Endothelial cell of umbilical vein (primary cell): ENCODE data around the gene C19orf44. TPM values are rescaled to one million over a fixed set of nuclear protein-coding genes. Genes with fewer than 3 reads are reported as not detected.

Experiments
- BruUV-seq: library from RNA; stranded (reverse); fragments of 400-500 nt; replicated peaks from 2 replicates; lab custom pipeline; 2021; lab: Mats Ljungman, UMichigan
- CTCF ChIA-PET: fragments of 300-600, 350-600 bp; sonication (Branson Sonifier 250); formaldehyde crosslinking; loops from one replicate; lab custom pipeline; 2021; ENCODE audit warnings: antibody characterized with exemption, inconsistent platforms; lab: Charles Lee
- POLR2A ChIA-PET: fragments of 300-600, 350-600 bp; sonication (Branson Sonifier 250); formaldehyde crosslinking; loops from one replicate; lab custom pipeline; 2021; ENCODE audit warnings: antibody characterized with exemption, inconsistent platforms; lab: Charles Lee
- DNase-seq: peaks from one replicate; pipeline ENCODE4 v3.0.0-alpha.2; 2011; ENCODE audit warnings: low read depth, low spot score
- FAIRE-seq: peaks from 2 replicates; lab custom pipeline; 2011; peaks lifted over from hg19 to GRCh38; lab: Jason Lieb, UNC
- H2AFZ ChIP-seq: 2 replicates; pipeline ENCODE4 v1.6.0; 2012; ENCODE audit warnings: low read depth, low read length, control low read depth, inconsistent platforms
- H3K27ac ChIP-seq: 2 replicates; pipeline ENCODE4 v1.5.1; 2011; ENCODE audit warnings: low read depth, mild to moderate bottlenecking, control low read depth, low read length, moderate library complexity; ENCODE audit not compliant: insufficient read depth
- H3K27me3 ChIP-seq, 2 experiments: 2 replicates each; pipeline versions ENCODE4 v1.6.0 to v1.6.1; 2011; ENCODE audit warnings: low read length in 2 of 2, mixed read lengths in 1 of 2; ENCODE audit not compliant: control insufficient read depth in 2 of 2, insufficient read depth in 2 of 2
- H3K36me3 ChIP-seq, 2 experiments: 2 replicates in 1 of 2; 3 replicates in 1 of 2; pipeline ENCODE4 v1.5.1; 2011; ENCODE audit warnings: low read length in 2 of 2, mild to moderate bottlenecking in 1 of 2, moderate library complexity in 1 of 2; ENCODE audit not compliant: control insufficient read depth in 2 of 2, insufficient read depth in 2 of 2; ENCODE audit errors: extremely low read depth in 1 of 2
- H3K4me1 ChIP-seq: 3 replicates; pipeline ENCODE4 v1.5.1; 2011; ENCODE audit warnings: mild to moderate bottlenecking, low read length; ENCODE audit not compliant: control insufficient read depth, insufficient read depth; ENCODE audit errors: extremely low read depth
- H3K4me2 ChIP-seq: 2 replicates; pipeline ENCODE4 v1.6.1; 2011; ENCODE audit warnings: low read length, control low read depth, mixed read lengths; ENCODE audit not compliant: insufficient read depth
- H3K4me3 ChIP-seq, 3 experiments: fragments of 200-600 bp in 1 of 3; sonication (generic), shearing (Covaris generic) in 1 of 3; replicated peaks in 1 of 3; 2 replicates each; pipeline ENCODE4 v1.5.1; 2011 to 2016; ENCODE audit warnings: control low read depth in 3 of 3, low read length in 3 of 3, mild to moderate bottlenecking in 2 of 3, inconsistent platforms in 1 of 3, low read depth in 1 of 3, moderate library complexity in 1 of 3; ENCODE audit not compliant: insufficient read depth in 1 of 3
- H3K79me2 ChIP-seq: 2 replicates; pipeline ENCODE4 v1.6.0; 2012; ENCODE audit warnings: low read length, inconsistent platforms; ENCODE audit not compliant: control insufficient read depth, insufficient read depth
- H3K9ac ChIP-seq: replicated peaks from 2 replicates; pipeline ENCODE3; 2011; ENCODE audit warnings: low read length, control low read depth; ENCODE audit not compliant: insufficient read depth; ENCODE audit errors: extremely low read depth
- H3K9me1 ChIP-seq: replicated peaks from 3 replicates; pipeline ENCODE4 v1.6.0; 2011; ENCODE audit warnings: mild to moderate bottlenecking, low read length; ENCODE audit not compliant: control insufficient read depth, insufficient read depth; ENCODE audit errors: extremely low read depth
- H3K9me3 ChIP-seq: replicated peaks from 2 replicates; pipeline ENCODE4 v1.5.1; 2012; ENCODE audit warnings: low read length, inconsistent platforms; ENCODE audit not compliant: control insufficient read depth, insufficient read depth
- H4K20me1 ChIP-seq: replicated peaks from 2 replicates; pipeline ENCODE3; 2011; ENCODE audit warnings: mild to moderate bottlenecking, low read length; ENCODE audit not compliant: control insufficient read depth, insufficient read depth; ENCODE audit errors: extremely low read depth
- EZH2 ChIP-seq: IDR thresholded peaks from 2 replicates; pipeline ENCODE4 v1.6.1; 2012; ENCODE audit warnings: borderline replicate concordance, low read depth, mild to moderate bottlenecking, moderate library complexity, low read length, inconsistent platforms; ENCODE audit not compliant: severe bottlenecking
- FOS ChIP-seq: IDR thresholded peaks from 2 replicates; pipeline ENCODE4 v1.6.1; 2011; ENCODE audit warnings: mild to moderate bottlenecking, low read length, moderate library complexity, borderline replicate concordance; ENCODE audit not compliant: insufficient read depth
- GATA2 ChIP-seq: IDR thresholded peaks from 2 replicates; pipeline ENCODE4 v1.7.0; 2011; ENCODE audit warnings: low read depth, mild to moderate bottlenecking, moderate library complexity, mixed read lengths, low read length; ENCODE audit not compliant: insufficient read length, insufficient read depth
- JUN ChIP-seq: IDR thresholded peaks from 2 replicates; pipeline ENCODE4 v1.6.1; 2011; ENCODE audit warnings: borderline replicate concordance, low read depth; ENCODE audit not compliant: insufficient read length, insufficient read depth
- MYC ChIP-seq: IDR thresholded peaks from one replicate; pipeline ENCODE4 v1.6.1; 2011; ENCODE audit warnings: mild to moderate bottlenecking, low read depth, low read length
- POLR2A ChIP-seq: IDR thresholded peaks from 2 replicates; pipeline ENCODE4 v1.6.1; 2012; ENCODE audit warnings: low read depth, mild to moderate bottlenecking, control low read depth, low read length
- POLR2AphosphoS5 ChIP-seq: IDR thresholded peaks from 2 replicates; pipeline ENCODE4 v1.6.1; 2012; ENCODE audit warnings: low read depth, mild to moderate bottlenecking, control low read depth, low read length, moderate library complexity; ENCODE audit not compliant: insufficient read depth
- dilution Hi-C: fragments of 300-500 bp; cut with MboI; formaldehyde crosslinking; loops from one replicate; pipeline ENCODE4 v1.15.0; 2019; ENCODE audit warnings: low sequenced_read_pairs; ENCODE audit not compliant: extremely low pct_ligation_motif_present
- intact Hi-C: fragments of 100-400 bp; cut with micrococcal nuclease; formaldehyde crosslinking; loops from one replicate; pipeline ENCODE4 v1.10.0; 2022
- polyA plus RNA-seq, 4 experiments: library from polyadenylated mRNA; depleted of rRNA in 3 of 4; stranded (reverse) in 3 of 4; unstranded in 1 of 4; fragments of >200 nt; gene quantifications; 2 replicates each; pipeline versions ENCODE4 v1.2.1 to v1.2.3, GENCODE V29; 2011 to 2012; ENCODE audit warnings: missing spikeins in 1 of 4
- total RNA-seq: library from RNA; stranded (reverse); gene quantifications from 2 replicates; pipeline ENCODE4 v1.2.3, GENCODE V29; 2021
- TF ChIP-seq, protein P1 (sequence below), 2 donors: IDR thresholded peaks; 1 replicate in 1 of 2; 2 replicates in 1 of 2; pipeline ENCODE4 v1.5.1; 2011; ENCODE audit warnings: low read length in 2 of 2, mild to moderate bottlenecking in 2 of 2, moderate library complexity in 2 of 2, control low read depth in 1 of 2, inconsistent platforms in 1 of 2, low read depth in 1 of 2; ENCODE audit not compliant: insufficient read depth in 1 of 2; ENCODE audit errors: extremely low read depth in 1 of 2
- TF ChIP-seq, protein P2 (sequence below): IDR thresholded peaks from 2 replicates; pipeline ENCODE4 v1.6.1; 2011; ENCODE audit not compliant: insufficient read depth, insufficient read length

C19orf44 gene
- total and polyA plus RNA-seq, 2 donors (not counting 3 experiments of a cell fraction or from before 2014, with no cell fraction given): 3.5 to 4.3 TPM

DNA sequence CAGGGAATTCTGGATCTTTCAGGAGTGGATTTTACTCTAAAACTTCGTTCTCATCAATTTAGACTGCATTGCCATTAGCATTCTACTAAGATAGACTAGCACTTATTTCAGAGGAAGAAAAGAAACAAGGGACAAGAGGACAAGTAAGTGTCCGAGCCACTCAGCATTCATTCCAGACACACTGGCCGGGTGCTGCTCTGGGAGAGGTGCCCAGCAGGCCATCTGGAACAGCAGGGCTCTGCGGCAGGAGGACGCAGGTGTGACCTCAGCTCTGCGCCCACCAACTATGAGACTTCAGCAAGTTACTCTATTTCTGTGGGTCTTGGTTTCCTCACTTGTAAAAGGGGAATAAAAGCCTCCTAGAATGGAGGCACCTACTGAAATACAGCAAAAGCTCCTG, 28.6 kb upstream of the C19orf44 start:
- H3K4me3 ChIP-seq: no peak overlapping the region
- no peak overlapping the region for H3K4me2 ChIP-seq
- H3K79me2 ChIP-seq: peaks cover 69% of the 10 kb centered on the region
- H2AFZ ChIP-seq: no peak overlapping the region
- H4K20me1 ChIP-seq: peaks cover 3% of the 10 kb centered on the region
- TF ChIP-seq POLR2AphosphoS5: no peak
- TF ChIP-seq EZH2: no peak
- no peak for TF ChIP-seq MYC
- no peak for TF ChIP-seq POLR2A
- TF ChIP-seq, protein P1, sequence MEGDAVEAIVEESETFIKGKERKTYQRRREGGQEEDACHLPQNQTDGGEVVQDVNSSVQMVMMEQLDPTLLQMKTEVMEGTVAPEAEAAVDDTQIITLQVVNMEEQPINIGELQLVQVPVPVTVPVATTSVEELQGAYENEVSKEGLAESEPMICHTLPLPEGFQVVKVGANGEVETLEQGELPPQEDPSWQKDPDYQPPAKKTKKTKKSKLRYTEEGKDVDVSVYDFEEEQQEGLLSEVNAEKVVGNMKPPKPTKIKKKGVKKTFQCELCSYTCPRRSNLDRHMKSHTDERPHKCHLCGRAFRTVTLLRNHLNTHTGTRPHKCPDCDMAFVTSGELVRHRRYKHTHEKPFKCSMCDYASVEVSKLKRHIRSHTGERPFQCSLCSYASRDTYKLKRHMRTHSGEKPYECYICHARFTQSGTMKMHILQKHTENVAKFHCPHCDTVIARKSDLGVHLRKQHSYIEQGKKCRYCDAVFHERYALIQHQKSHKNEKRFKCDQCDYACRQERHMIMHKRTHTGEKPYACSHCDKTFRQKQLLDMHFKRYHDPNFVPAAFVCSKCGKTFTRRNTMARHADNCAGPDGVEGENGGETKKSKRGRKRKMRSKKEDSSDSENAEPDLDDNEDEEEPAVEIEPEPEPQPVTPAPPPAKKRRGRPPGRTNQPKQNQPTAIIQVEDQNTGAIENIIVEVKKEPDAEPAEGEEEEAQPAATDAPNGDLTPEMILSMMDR (IDR thresholded peaks at IDR 0.05; ENCODE audit: extremely low read depth in 1 of 2, insufficient read depth in 1 of 2, low read depth in 1 of 2, low read length in 2 of 2): no peak
- TF ChIP-seq FOS: no peak
- TF ChIP-seq, protein P2, sequence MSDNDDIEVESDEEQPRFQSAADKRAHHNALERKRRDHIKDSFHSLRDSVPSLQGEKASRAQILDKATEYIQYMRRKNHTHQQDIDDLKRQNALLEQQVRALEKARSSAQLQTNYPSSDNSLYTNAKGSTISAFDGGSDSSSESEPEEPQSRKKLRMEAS: no peak
- TF ChIP-seq JUN: no peak
- TF ChIP-seq GATA2: no peak
- H3K9me1 ChIP-seq: no peaks in the 10 kb centered on the region
- H3K27me3 ChIP-seq: no peaks in the 10 kb centered on the region
- H3K27ac ChIP-seq: no peak overlapping the region
- H3K9ac ChIP-seq: no peak overlapping the region
- dilution Hi-C loops (no loop called here), intact Hi-C loops (no loop called here)
- no peak for DNase-seq
- no peaks in the 10 kb centered on the region for H3K36me3 ChIP-seq
- H3K9me3 ChIP-seq: no peaks in the 10 kb centered on the region
- BruUV-seq: no TSS peak
- no peak for FAIRE-seq
- POLR2A ChIA-PET: no interaction called here
- CTCF ChIA-PET: interaction anchor here (0.6 to 1.0 kb wide), 2 partner anchors 19 to 26 kb away, joined by 3 read pairs; no protein-coding TSS in a partner anchor
- peaks cover 16% of the 10 kb centered on the region for H3K4me1 ChIP-seq
